Karpas-422 (cell line): ENCODE measurements around the gene PSMB2. TPM values are rescaled to one million over a fixed set of nuclear protein-coding genes. Genes with fewer than 3 reads are reported as not detected.

Experiments used
- DNase-seq: peaks from one replicate; pipeline ENCODE4 v3.0.0-alpha.2; 2015
- H2AFZ ChIP-seq: fragments of 200-600 bp; sonication (generic); 2 replicates; pipeline ENCODE4 v1.6.1; 2014; ENCODE audit warnings: antibody characterized with exemption, low read length, mixed read lengths
- H3K27ac ChIP-seq: fragments of 200-600 bp; sonication (generic); 2 replicates; pipeline ENCODE4 v1.5.1; 2014; ENCODE audit warnings: mild to moderate bottlenecking, low read length, moderate library complexity
- H3K27me3 ChIP-seq: fragments of 200-600 bp; sonication (generic); 2 replicates; pipeline ENCODE4 v1.6.1; 2014; ENCODE audit warnings: low read length, mixed read lengths
- H3K36me3 ChIP-seq: fragments of 200-600 bp; sonication (generic); 2 replicates; pipeline ENCODE4 v1.6.1; 2014; ENCODE audit warnings: low read length, mixed read lengths; ENCODE audit not compliant: insufficient read depth
- H3K4me1 ChIP-seq: fragments of 200-600 bp; sonication (generic); 2 replicates; pipeline ENCODE4 v1.6.1; 2014; ENCODE audit warnings: mild to moderate bottlenecking, low read length, mixed read lengths
- H3K4me2 ChIP-seq: fragments of 200-600 bp; sonication (generic); 2 replicates; pipeline ENCODE4 v1.6.1; 2014; ENCODE audit warnings: low read length, low read depth, mild to moderate bottlenecking; ENCODE audit not compliant: poor library complexity, severe bottlenecking
- H3K4me3 ChIP-seq: fragments of 200-600 bp; sonication (generic); 2 replicates; pipeline ENCODE4 v1.5.1; 2014; ENCODE audit warnings: mild to moderate bottlenecking, antibody characterized with exemption, low read length, mixed read lengths
- H3K79me2 ChIP-seq: fragments of 200-600 bp; sonication (generic); 2 replicates; pipeline ENCODE4 v1.6.1; 2014; ENCODE audit warnings: mild to moderate bottlenecking, low read length, mixed read lengths
- H3K9ac ChIP-seq: fragments of 200-600 bp; sonication (generic); 2 replicates; pipeline ENCODE4 v1.6.0; 2014; ENCODE audit warnings: low read length
- H3K9me2 ChIP-seq: fragments of 200-600 bp; sonication (generic), shearing (Covaris generic); replicated peaks from 2 replicates; pipeline ENCODE4 v1.6.0; 2014; ENCODE audit warnings: mild to moderate bottlenecking, low read length, moderate library complexity; ENCODE audit not compliant: insufficient read depth
- H3K9me3 ChIP-seq: fragments of 300-700, 200-600 bp; sonication (generic); 2 replicates; pipeline ENCODE4 v1.6.1; 2014; ENCODE audit warnings: low read length, mixed read lengths
- H4K20me1 ChIP-seq: fragments of 200-600 bp; sonication (generic); 2 replicates; pipeline ENCODE4 v1.6.1; 2014; ENCODE audit warnings: mild to moderate bottlenecking, antibody characterized with exemption, low read length, low read depth; ENCODE audit not compliant: insufficient read depth
- total RNA-seq: library from RNA; depleted of rRNA; stranded (reverse); fragments of >200 nt; shearing (Covaris generic); gene quantifications from 2 replicates; pipeline ENCODE4 v1.2.3, GENCODE V29; 2014; ENCODE audit warnings: low replicate concordance

Gene PSMB2
- total RNA-seq, 1 experiment from 2014 or later = 59.7 TPM

DNA sequence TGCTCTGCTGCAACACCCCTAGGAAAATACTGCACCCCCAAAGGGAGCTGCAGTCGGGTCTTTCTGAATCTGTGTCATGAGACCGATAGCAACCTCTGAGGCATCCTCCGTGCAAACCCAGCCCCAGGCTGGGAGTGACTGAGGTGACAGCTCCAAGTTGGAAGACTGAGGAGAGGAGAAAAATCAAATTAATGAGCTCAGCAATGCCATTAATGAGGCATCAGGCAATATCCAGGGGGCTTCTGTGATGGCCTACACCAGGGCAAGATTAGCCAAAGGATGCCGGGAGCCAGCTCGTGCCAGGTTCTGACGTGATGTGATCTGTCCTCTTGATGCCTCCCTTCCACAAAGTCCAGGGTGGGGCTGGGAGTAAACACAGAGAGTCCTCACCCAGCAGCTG lies 30.8 kb upstream of the PSMB2 start:
- Histone ChIP-seq H3K9me3 (no peaks in the 10 kb centered on the region), H3K79me2 (no peaks in the 10 kb centered on the region), H4K20me1 (no peaks in the 10 kb centered on the region), H3K9me2 (no peaks in the 10 kb centered on the region), H3K9ac (no peak overlapping the region), H3K27ac (no peak overlapping the region), H2AFZ (no peak overlapping the region), H3K27me3 (no peaks in the 10 kb centered on the region), H3K4me2 (no peak overlapping the region), H3K4me3 (no peak overlapping the region), H3K36me3 (no peaks in the 10 kb centered on the region), H3K4me1 (no peaks in the 10 kb centered on the region)
- no peak for DNase-seq

DNA sequence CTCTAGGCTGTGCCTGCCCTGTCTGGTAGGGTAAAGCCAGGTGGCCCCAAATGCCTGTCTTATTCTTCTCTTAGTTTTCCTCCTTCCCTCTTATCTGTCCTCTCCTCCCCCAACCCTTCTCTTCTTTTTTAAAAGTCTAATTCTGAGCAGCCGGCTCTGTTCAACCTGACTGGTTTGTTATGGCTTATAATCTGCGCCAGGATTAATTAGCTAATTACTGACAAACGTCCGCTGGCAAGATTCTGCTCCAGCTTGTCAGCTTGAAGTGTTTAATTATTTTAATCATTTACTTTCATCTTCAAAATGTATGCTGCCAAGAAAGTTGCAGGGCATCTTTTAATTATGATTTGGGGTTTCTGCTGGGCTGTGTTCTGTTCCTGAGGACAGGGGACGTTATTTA lies 27.2 kb upstream of the PSMB2 start:
- Histone ChIP-seq H3K4me1 (no peaks in the 10 kb centered on the region), H3K36me3 (no peaks in the 10 kb centered on the region), H3K4me3 (no peak overlapping the region), H4K20me1 (no peaks in the 10 kb centered on the region), H3K27ac (no peak overlapping the region), H3K9me3 (no peaks in the 10 kb centered on the region), H3K9ac (no peak overlapping the region), H2AFZ (no peak overlapping the region), H3K9me2 (no peaks in the 10 kb centered on the region), H3K27me3 (no peaks in the 10 kb centered on the region), H3K79me2 (no peaks in the 10 kb centered on the region), H3K4me2 (no peak overlapping the region)
- DNase-seq = no peak

- H4K20me1 ChIP-seq = no peaks in the 10 kb centered on the region
- no peaks in the 10 kb centered on the region for H3K36me3 ChIP-seq
- no peaks in the 10 kb centered on the region for H3K9me2 ChIP-seq
- no peak overlapping the region for H2AFZ ChIP-seq
- no peak overlapping the region for H3K4me2 ChIP-seq
- H3K4me1 ChIP-seq = no peaks in the 10 kb centered on the region
- H3K9ac ChIP-seq = no peak overlapping the region
- H3K79me2 ChIP-seq = no peaks in the 10 kb centered on the region
- no peaks in the 10 kb centered on the region for H3K27me3 ChIP-seq
- no peaks in the 10 kb centered on the region for H3K9me3 ChIP-seq
- no peak overlapping the region for H3K4me3 ChIP-seq
- H3K27ac ChIP-seq = no peak overlapping the region
- peak; percentile 26 for DNase-seq
These were observed 25.6 kb upstream of the PSMB2 start for GRCh38 chr1:35666916-35667315.

GRCh38 chr1:35666216-35666615 lies 24.9 kb upstream of the PSMB2 start:
- no peaks in the 10 kb centered on the region for H3K9me2 ChIP-seq
- DNase-seq = peak; percentile 36
- no peaks in the 10 kb centered on the region for H3K79me2 ChIP-seq
- no peaks in the 10 kb centered on the region for H3K9me3 ChIP-seq
- no peaks in the 10 kb centered on the region for H3K27me3 ChIP-seq
- no peak overlapping the region for H3K4me2 ChIP-seq
- H3K9ac ChIP-seq = no peak overlapping the region
- no peak overlapping the region for H2AFZ ChIP-seq
- no peak overlapping the region for H3K27ac ChIP-seq
- no peaks in the 10 kb centered on the region for H3K4me1 ChIP-seq
- no peak overlapping the region for H3K4me3 ChIP-seq
- no peaks in the 10 kb centered on the region for H4K20me1 ChIP-seq
- no peaks in the 10 kb centered on the region for H3K36me3 ChIP-seq

DNA sequence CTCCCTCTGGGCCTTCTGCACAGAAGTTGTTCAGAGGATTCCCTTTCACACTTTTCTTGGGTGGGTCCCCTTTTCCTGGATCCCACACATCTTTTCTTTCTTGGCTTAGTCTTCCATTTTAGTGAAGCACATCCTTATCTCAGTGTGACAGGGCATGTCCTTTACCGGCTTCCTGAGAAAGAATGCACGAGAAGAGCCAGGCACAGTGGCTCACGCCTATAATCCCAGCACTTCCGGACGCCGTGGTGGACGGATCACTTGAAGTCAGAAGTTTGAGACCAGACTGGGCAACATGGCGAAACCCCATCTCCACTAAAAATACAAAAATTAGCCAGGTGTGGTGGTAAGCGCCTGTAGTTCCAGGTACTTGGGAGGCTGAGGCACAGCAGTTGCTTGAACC lies 22.1 kb upstream of the PSMB2 start:
- Histone ChIP-seq H3K27ac (no peak overlapping the region), H3K4me2 (no peak overlapping the region), H3K4me3 (no peak overlapping the region), H3K36me3 (no peaks in the 10 kb centered on the region), H2AFZ (no peak overlapping the region), H4K20me1 (no peaks in the 10 kb centered on the region), H3K9me2 (no peaks in the 10 kb centered on the region), H3K4me1 (no peaks in the 10 kb centered on the region), H3K27me3 (no peaks in the 10 kb centered on the region), H3K79me2 (no peaks in the 10 kb centered on the region), H3K9me3 (no peaks in the 10 kb centered on the region), H3K9ac (no peak overlapping the region)
- DNase-seq = no peak

GRCh38 chr1:35661474-35661795 lies 20.1 kb upstream of the PSMB2 start:
- Histone ChIP-seq H3K9ac (no peak overlapping the region), H3K4me3 (no peak overlapping the region), H3K4me1 (no peaks in the 10 kb centered on the region), H3K9me2 (no peaks in the 10 kb centered on the region), H3K79me2 (no peaks in the 10 kb centered on the region), H3K4me2 (no peak overlapping the region), H4K20me1 (no peaks in the 10 kb centered on the region), H3K9me3 (no peaks in the 10 kb centered on the region), H2AFZ (no peak overlapping the region), H3K27me3 (no peaks in the 10 kb centered on the region), H3K27ac (no peak overlapping the region), H3K36me3 (no peaks in the 10 kb centered on the region)
- DNase-seq = no peak

DNA sequence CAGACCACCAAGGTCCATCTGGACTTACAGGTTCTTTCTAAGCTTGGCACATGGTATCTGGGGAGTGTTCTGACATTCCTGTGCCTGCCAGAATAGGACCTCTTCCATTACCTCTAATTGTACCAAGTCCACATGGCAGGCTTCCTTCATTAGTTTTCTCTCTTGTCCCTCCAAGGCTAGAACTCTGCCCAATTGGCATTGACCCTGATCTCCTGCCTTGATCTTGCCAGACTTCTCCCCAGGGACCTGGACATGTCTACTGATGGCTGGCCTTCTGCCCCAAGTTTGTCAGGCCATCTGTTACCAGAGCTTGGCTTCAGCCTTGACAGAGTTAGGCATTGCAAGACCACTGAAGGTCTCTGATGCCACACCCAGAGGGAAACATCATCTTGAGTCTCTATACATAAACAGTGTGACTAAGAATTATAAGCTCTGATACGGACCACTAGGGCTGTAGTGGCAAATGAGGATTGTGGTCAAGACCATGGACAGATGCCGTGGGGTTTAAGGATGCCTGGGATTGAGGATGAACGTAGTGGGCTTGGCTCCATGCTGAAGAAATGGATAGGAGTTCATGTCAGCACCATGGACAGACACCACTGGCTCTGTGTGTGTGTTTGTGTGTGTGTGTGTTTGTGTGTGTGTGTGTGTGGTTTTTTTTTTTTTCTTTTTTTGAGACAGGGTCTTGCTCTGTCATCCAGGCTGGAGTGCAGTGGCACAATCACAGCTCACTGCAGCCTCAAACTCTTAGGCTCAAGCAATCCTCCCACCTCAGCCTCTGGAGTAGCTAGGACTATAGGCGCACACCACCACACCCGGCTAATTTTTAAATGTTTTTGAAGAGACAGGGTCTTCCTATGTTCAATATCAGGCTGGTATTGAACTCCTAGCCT lies 19.5 kb upstream of the PSMB2 start:
- H3K27ac ChIP-seq = no peak overlapping the region
- no peak overlapping the region for H3K4me2 ChIP-seq
- H3K36me3 ChIP-seq = no peaks in the 10 kb centered on the region
- H2AFZ ChIP-seq = no peak overlapping the region
- no peaks in the 10 kb centered on the region for H3K9me3 ChIP-seq
- DNase-seq = peak; percentile 70
- H3K79me2 ChIP-seq = no peaks in the 10 kb centered on the region
- H4K20me1 ChIP-seq = no peaks in the 10 kb centered on the region
- no peaks in the 10 kb centered on the region for H3K9me2 ChIP-seq
- no peak overlapping the region for H3K9ac ChIP-seq
- no peaks in the 10 kb centered on the region for H3K27me3 ChIP-seq
- no peak overlapping the region for H3K4me3 ChIP-seq
- H3K4me1 ChIP-seq = no peaks in the 10 kb centered on the region

DNA sequence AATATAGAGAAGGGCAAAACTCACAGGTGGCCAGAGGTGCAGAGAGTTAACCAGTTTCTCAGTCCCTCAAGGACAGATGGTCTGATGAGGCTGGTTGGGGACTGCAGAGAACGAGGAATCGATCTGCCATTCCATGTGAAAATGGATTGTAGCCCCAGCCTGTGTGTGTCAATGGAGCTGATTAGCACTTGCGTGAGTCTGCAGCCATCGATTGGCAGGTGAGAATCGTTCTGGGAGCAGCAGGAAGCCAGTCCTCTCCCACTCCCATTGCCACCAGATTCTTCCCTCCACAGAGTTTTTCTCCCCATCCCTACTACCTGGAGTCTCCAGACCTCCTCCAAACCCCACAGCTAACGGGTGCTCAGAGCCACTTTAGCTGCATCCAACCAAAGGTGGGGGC lies 18.3 kb upstream of the PSMB2 start:
- Histone ChIP-seq H4K20me1 (no peaks in the 10 kb centered on the region), H3K79me2 (no peaks in the 10 kb centered on the region), H3K4me1 (no peaks in the 10 kb centered on the region), H2AFZ (no peak overlapping the region), H3K4me3 (no peak overlapping the region), H3K27me3 (no peaks in the 10 kb centered on the region), H3K4me2 (no peak overlapping the region), H3K9ac (no peak overlapping the region), H3K9me3 (no peaks in the 10 kb centered on the region), H3K27ac (no peak overlapping the region), H3K36me3 (no peaks in the 10 kb centered on the region), H3K9me2 (no peaks in the 10 kb centered on the region)
- DNase-seq = no peak
